Breast epithelium (tissue), 4 donors: ENCODE data around the gene OPN1MW2. TPM values are rescaled to one million over a fixed set of nuclear protein-coding genes. Genes with fewer than 3 reads are reported as not detected.
"Not testable (repeated sequence)": the region's sequence is repeated elsewhere in the genome, so short reads cannot be mapped to it uniquely, and the experiment has no call there.

Experiments
- DNase-seq, 2 donors: peaks; one replicate each; pipeline ENCODE4 v3.0.0-alpha.2; 2019; ENCODE audit warnings: low spot score in 2 of 2
- H3K27ac ChIP-seq, 2 donors: fragments of 200-600 bp; sonication (generic) in 1 of 2; one replicate each; pipeline ENCODE4 v1.5.1; 2016 to 2019; ENCODE audit warnings: mild to moderate bottlenecking in 1 of 2
- H3K27me3 ChIP-seq, 2 donors: fragments of 200-600 bp; sonication (generic) in 1 of 2; one replicate each; pipeline versions ENCODE4 v1.5.1 to v1.6.0; 2017 to 2019; ENCODE audit warnings: control low read depth in 1 of 2, mild to moderate bottlenecking in 1 of 2
- H3K36me3 ChIP-seq: fragments of 200-600 bp; one replicate; pipeline ENCODE4 v1.5.1; 2019
- H3K4me1 ChIP-seq, 2 donors: fragments of 200-600 bp; sonication (generic); one replicate each; pipeline ENCODE4 v1.5.1; 2016 to 2019; ENCODE audit warnings: control low read depth in 1 of 2
- H3K4me3 ChIP-seq, 3 donors: fragments of 200-600 bp; sonication (generic); 1 replicate in 2 of 3; 2 replicates in 1 of 3; pipeline ENCODE4 v1.5.1; 2016 to 2019; ENCODE audit warnings: mild to moderate bottlenecking in 3 of 3, moderate library complexity in 2 of 3
- H3K9me3 ChIP-seq, 2 donors: fragments of 200-600 bp; sonication (generic) in 1 of 2; one replicate each; pipeline ENCODE4 v1.5.1; 2016 to 2019; ENCODE audit warnings: control low read depth in 1 of 2
- intact Hi-C: fragments of 100-400 bp; cut with DNase I; formaldehyde crosslinking; loops from one replicate; pipeline ENCODE4 v1.15.1; 2023; ENCODE audit warnings: low total_unique reads
- total RNA-seq, 3 donors: library from RNA; depleted of rRNA; stranded (reverse); fragments of >200 nt; gene quantifications; one replicate each; pipeline ENCODE4 v1.1.0, GENCODE V29; 2016

OPN1MW2 gene
- total RNA-seq, 3 donors from 2014 or later = not detected

DNA sequence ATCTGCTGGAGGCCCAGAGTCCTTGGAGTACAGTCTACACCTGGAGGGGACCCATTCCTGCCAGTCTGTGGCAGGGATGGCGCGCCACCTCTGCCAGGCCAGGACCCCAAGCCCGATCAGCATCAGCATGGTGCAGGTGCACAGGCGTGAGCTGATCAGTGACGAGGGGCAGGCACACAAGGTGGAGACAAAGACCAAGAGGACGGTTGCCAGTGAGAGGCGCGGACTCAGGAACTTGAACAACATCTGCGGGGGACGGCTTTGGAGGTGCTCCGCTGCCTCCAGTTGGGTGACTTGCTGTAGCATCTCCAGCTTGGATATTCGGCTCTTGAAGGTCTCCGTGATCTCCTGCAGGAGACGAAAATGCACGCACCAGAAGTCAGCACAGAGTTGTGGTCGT lies 14.1 kb downstream of the OPN1MW2 start:
- H3K27me3 ChIP-seq, H3K4me1 ChIP-seq, intact Hi-C loops, H3K9me3 ChIP-seq, H3K36me3 ChIP-seq, DNase-seq, H3K27ac ChIP-seq, H3K4me3 ChIP-seq: not testable (repeated sequence)

DNA sequence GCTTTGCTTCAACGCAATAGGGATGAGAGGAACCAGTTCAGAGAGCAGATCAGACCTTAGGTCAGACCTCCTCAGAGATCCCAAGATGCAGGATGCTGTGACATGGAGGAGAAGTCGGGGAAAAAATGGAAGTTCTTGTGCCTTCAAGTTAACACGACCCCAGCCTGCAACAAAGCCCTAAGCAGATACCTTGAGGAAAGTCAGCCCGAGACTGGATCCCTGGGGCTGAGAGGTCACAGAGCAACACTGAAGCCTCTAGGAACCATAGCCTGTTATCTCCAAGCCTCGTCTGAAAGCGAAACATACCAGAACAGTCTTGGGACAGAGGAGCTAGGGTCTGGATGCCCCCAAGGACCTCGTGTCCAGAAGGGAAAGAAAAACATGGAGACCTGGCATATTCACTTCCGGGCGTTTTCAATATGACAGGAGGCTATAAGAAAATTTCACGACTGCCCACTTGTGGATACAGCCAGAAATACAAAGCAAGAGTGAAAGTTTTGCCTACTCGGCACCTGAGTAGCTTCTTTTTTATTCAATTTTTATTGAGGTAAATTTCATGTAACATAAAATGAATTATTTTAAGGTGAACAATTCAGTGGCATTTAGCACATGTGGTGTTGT lies 19.5 kb downstream of the OPN1MW2 start:
- H3K9me3 ChIP-seq, intact Hi-C loops, H3K4me1 ChIP-seq, H3K36me3 ChIP-seq, H3K4me3 ChIP-seq, DNase-seq, H3K27me3 ChIP-seq, H3K27ac ChIP-seq: not testable (repeated sequence)

DNA sequence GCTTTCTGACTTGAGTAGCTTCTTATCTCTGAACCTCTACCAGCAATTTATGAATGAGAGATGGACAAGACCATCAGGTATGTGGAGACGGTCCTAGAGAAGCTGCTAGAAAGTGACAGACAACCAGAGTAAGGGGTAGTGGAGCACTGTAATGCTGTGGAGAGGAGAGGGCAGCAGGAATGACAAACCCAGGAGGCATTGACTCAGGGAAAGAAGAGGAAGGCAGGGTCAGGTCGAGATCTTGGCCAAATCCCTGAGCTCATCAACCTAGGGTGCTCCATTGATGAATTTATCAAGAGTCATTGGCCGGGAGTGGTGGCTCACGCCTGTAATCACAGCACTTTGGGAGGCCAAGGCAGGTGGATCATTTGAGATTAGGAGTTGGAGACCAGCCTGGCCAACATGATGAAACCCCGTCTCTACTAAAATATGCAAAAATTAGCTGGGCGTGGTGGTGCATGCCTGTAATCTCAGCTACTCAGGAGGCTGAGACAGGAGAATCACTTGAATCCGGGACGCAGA lies 20.5 kb downstream of the OPN1MW2 start:
- intact Hi-C loops, H3K9me3 ChIP-seq, H3K36me3 ChIP-seq, H3K27ac ChIP-seq, H3K27me3 ChIP-seq, H3K4me1 ChIP-seq, H3K4me3 ChIP-seq, DNase-seq: not testable (repeated sequence)

DNA sequence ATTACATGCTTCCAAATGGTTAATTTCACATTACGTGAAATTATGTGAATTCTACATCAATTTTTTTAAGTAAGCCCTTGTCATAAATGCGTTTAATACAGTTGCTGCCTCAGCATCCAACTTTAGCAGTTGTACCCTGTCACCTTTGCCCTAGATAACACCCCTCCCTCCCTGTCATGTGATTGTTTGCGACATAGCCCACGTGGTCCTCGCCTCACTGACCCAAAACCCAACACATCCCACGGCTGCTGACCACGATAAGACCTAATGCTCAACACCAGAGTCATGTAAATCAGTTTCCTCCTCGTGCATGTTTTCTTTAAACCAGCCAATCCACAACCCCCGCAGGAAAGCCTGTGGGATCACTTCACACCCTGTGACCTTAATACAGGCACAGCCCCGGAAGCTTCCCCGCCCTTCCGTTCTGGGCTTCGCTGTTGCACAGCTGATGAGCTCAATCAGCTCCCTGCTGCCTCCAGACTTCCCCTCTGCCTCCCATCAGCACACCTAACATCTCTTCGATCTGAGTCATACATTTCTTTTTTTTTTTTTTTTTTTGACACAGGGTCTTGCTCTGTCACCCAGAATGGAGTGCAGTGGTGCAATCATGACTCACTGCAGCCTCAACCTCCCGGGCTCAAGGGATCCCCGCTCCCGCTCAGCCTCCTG lies 28.0 kb downstream of the OPN1MW2 start:
- H3K36me3 ChIP-seq, DNase-seq, H3K4me1 ChIP-seq, intact Hi-C loops, H3K9me3 ChIP-seq, H3K4me3 ChIP-seq, H3K27ac ChIP-seq, H3K27me3 ChIP-seq: not testable (repeated sequence)

DNA sequence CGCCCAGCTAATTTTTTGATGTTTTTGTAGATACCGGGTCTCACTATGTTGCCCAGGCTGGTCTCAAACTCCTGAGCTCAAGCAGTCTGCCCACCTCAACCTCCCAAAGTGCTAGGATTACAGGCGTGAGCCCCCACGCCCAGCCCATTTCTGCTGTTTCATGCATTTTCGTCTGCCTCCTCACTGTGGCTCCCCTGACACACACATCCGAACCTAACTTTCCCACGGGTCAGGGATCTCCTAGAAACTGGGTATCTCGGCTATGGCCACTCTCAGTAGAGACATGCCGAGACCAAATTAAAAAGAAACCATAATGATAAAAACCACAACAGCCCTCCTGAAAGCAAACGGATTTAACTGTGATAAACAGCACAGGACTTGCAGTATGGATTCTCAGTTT lies 28.5 kb downstream of the OPN1MW2 start:
- H3K4me3 ChIP-seq, DNase-seq, H3K36me3 ChIP-seq, H3K9me3 ChIP-seq, intact Hi-C loops, H3K4me1 ChIP-seq, H3K27me3 ChIP-seq, H3K27ac ChIP-seq: not testable (repeated sequence)

DNA sequence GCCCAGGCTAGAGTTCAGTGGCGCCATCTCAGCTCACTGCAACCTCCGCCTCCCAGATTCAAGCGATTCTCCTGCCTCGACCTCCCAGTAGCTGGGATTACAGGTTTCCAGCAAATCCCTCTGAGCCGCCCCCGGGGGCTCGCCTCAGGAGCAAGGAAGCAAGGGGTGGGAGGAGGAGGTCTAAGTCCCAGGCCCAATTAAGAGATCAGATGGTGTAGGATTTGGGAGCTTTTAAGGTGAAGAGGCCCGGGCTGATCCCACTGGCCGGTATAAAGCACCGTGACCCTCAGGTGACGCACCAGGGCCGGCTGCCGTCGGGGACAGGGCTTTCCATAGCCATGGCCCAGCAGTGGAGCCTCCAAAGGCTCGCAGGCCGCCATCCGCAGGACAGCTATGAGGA lies 37.7 kb downstream of the OPN1MW2 start, which contains the start of gene OPN1MW3:
TSS of gene OPN1MW3 (plus strand) at position 301 of the 400 bp plus-strand sequence. CDS start at position 339, 38 bp downstream.
- H3K27ac ChIP-seq, DNase-seq, intact Hi-C loops: not testable (repeated sequence)

DNA sequence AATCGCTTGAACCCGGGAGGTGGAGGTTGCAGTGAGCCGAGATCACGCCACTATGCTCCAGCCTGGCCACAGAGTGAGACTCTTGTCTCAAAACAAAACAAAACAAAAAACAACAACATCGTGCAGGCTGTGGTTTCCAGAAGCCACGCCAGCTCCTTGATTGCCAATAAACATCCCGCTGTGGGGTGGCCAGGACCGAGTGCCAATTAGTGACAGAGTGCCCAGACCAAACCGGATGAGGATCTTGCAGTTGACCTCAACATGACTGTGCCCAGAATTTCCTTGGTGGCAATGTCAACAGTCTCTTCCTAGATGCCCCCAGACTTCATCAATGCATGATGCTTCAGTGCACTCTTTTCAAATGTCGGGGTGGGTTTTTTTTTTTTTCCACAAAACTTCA lies 39.2 kb downstream of the OPN1MW2 start:
- intact Hi-C loops = not testable (repeated sequence)

More for the DNA sequence above, 37.7 kb downstream of the OPN1MW2 start, which contains the start of gene OPN1MW3:
- H3K4me1 ChIP-seq, H3K36me3 ChIP-seq, H3K4me3 ChIP-seq, H3K9me3 ChIP-seq, H3K27me3 ChIP-seq: not testable (repeated sequence)

DNA sequence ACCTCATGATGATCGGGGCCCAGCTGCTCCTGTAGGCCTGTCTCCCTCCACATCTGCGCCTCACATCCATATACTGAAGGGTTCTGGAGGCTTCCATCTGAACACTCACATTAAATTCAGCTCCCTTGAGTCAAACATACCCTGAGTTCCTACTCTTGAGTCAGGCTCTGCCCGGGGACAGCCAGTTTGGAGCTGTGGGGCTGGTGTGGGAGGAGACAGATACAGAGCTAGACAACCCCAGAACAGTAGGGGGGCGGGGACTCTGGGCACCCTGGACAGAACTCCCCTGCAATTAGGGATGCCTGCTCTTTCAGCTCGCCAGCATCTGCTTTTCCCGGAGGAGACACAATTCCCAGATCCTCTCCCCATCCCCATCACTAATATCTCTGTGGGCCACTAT lies 43.5 kb downstream of the OPN1MW2 start:
- H3K36me3 ChIP-seq, intact Hi-C loops, H3K9me3 ChIP-seq, H3K4me3 ChIP-seq, DNase-seq, H3K27me3 ChIP-seq, H3K4me1 ChIP-seq, H3K27ac ChIP-seq: not testable (repeated sequence)

More for the DNA sequence above, 39.2 kb downstream of the OPN1MW2 start:
- not testable (repeated sequence) for H3K4me3 ChIP-seq, H3K27me3 ChIP-seq, H3K36me3 ChIP-seq, H3K27ac ChIP-seq, H3K4me1 ChIP-seq, DNase-seq, H3K9me3 ChIP-seq

DNA sequence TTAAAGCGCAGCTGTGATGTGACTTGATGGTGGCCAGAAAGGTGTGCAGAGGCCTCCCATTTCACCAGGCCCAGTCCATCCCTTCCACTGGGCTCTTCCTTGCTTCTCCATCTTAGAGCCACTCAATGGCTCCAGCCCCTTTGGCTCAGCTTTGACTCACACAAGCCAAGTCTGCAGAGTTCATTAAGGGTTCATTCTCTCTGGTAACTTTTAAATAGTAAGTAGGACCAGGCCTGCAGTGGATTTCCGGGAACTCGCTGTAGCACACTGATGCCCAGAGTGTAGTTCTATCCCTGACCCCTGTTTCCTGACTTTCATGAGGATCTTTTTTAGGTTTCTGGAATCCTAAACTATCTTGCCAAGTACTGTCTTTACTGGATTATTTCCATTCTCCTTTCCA lies 49.7 kb downstream of the OPN1MW2 start:
- H3K4me1 ChIP-seq, H3K27ac ChIP-seq, DNase-seq, H3K4me3 ChIP-seq, H3K27me3 ChIP-seq, intact Hi-C loops, H3K36me3 ChIP-seq, H3K9me3 ChIP-seq: not testable (repeated sequence)

Other genes starting within 250 kb of the OPN1MW2 start
- gene HCFC1, start 247.9 kb upstream of the OPN1MW2 start, total RNA-seq = 10 to 100 TPM; 20.2 to 23.0 (median 22.6) TPM
- gene TMEM187, start 247.0 kb upstream of the OPN1MW2 start, total RNA-seq = 10 to 100 TPM in 1 of 3 donors, 1 to 10 TPM in 2; 7.6 to 10.9 (median 8.2) TPM
- gene IRAK1, start 199.9 kb upstream of the OPN1MW2 start, total RNA-seq = 10 to 100 TPM; 43.7 to 66.2 (median 50.8) TPM
- 10 to 100 TPM; 56.3 to 58.3 (median 57.8) TPM for gene MECP2, start 122.0 kb upstream of the OPN1MW2 start, total RNA-seq
- not detected for gene OPN1LW, start 75.5 kb upstream of the OPN1MW2 start, total RNA-seq
- not detected for gene OPN1MW, start 37.2 kb upstream of the OPN1MW2 start, total RNA-seq
- not detected for gene OPN1MW3, start 37.8 kb downstream of the OPN1MW2 start, total RNA-seq
- gene TEX28, start 75.4 kb downstream of the OPN1MW2 start, total RNA-seq = not detected
- gene TKTL1, start 76.0 kb downstream of the OPN1MW2 start, total RNA-seq = under 1 TPM in 1 of 3 donors, not detected in 2; 0.16 TPM
- gene FLNA, start 154.9 kb downstream of the OPN1MW2 start, total RNA-seq = 100 to 1,000 TPM; 416 to 675 (median 622) TPM
- 10 to 100 TPM; 33.8 to 48.1 (median 45.6) TPM for gene EMD, start 159.5 kb downstream of the OPN1MW2 start, total RNA-seq
- 1,000 to 10,000 TPM; 8,496 to 9,265 (median 8,695) TPM for gene RPL10, start 178.6 kb downstream of the OPN1MW2 start, total RNA-seq
- gene DNASE1L1, start 189.5 kb downstream of the OPN1MW2 start, total RNA-seq = 10 to 100 TPM; 26.2 to 44.3 (median 26.9) TPM
- 10 to 100 TPM; 27.7 to 53.7 (median 44.2) TPM for gene TAFAZZIN, start 191.8 kb downstream of the OPN1MW2 start, total RNA-seq
- 10 to 100 TPM; 31.5 to 57.1 (median 34.8) TPM for gene ATP6AP1, start 208.9 kb downstream of the OPN1MW2 start, total RNA-seq
- 100 to 1,000 TPM in 1 of 3 donors, 10 to 100 TPM in 2; 94.0 to 105 (median 97.3) TPM for gene GDI1, start 217.4 kb downstream of the OPN1MW2 start, total RNA-seq
- gene FAM50A, start 224.4 kb downstream of the OPN1MW2 start, total RNA-seq = 10 to 100 TPM; 30.7 to 94.4 (median 64.2) TPM
- gene PLXNA3, start 238.5 kb downstream of the OPN1MW2 start, total RNA-seq = 10 to 100 TPM in 2 of 3 donors, 1 to 10 TPM in 1; 6.1 to 10.8 (median 10.1) TPM